Fibroblast of lung (primary cell): ENCODE data around the gene CEP250. TPM values are rescaled to one million over a fixed set of nuclear protein-coding genes. Genes with fewer than 3 reads are reported as not detected.
A peak's percentile ranks its signal among the peaks of the same experiment; 100 is the strongest.

ENCODE experiments used
- DNase-seq, 2 donors: peaks; one replicate each; pipeline versions ENCODE4 v3.0.0 to v3.0.0-alpha.2; 2010; ENCODE audit warnings: low read depth in 2 of 2
- H2AFZ ChIP-seq: 2 replicates; pipeline ENCODE4 v1.5.1; 2012; ENCODE audit warnings: low read length, control low read depth, inconsistent platforms
- H3K27ac ChIP-seq: 2 replicates; pipeline ENCODE4 v1.5.1; 2011; ENCODE audit warnings: low read length, control low read depth; ENCODE audit not compliant: insufficient read depth
- H3K27me3 ChIP-seq: 2 replicates; pipeline ENCODE4 v1.5.1; 2011; ENCODE audit warnings: mild to moderate bottlenecking, low read length; ENCODE audit not compliant: control insufficient read depth, insufficient read depth
- H3K36me3 ChIP-seq: 2 replicates; pipeline ENCODE4 v1.5.1; 2011; ENCODE audit warnings: low read length; ENCODE audit not compliant: control insufficient read depth, insufficient read depth
- H3K4me1 ChIP-seq: 2 replicates; pipeline ENCODE4 v1.5.1; 2011; ENCODE audit warnings: low read length; ENCODE audit not compliant: control insufficient read depth, insufficient read depth; ENCODE audit errors: extremely low read depth
- H3K4me2 ChIP-seq: 2 replicates; pipeline ENCODE4 v1.5.1; 2011; ENCODE audit warnings: low read length, control low read depth; ENCODE audit not compliant: insufficient read depth; ENCODE audit errors: extremely low read depth
- H3K4me3 ChIP-seq, 4 experiments: fragments of 200-600 bp in 1 of 4; sonication (generic) in 1 of 4; replicated peaks in 1 of 4; 2 replicates each; pipeline ENCODE4 v1.5.1; 2011 to 2016; ENCODE audit warnings: low read length in 4 of 4, low read depth in 3 of 4, mild to moderate bottlenecking in 3 of 4, control low read depth in 2 of 4, inconsistent platforms in 1 of 4, mixed read lengths in 1 of 4; ENCODE audit not compliant: insufficient read depth in 1 of 4; ENCODE audit errors: control extremely low read depth in 1 of 4
- H3K79me2 ChIP-seq: 2 replicates; pipeline ENCODE4 v1.5.1; 2012; ENCODE audit warnings: mild to moderate bottlenecking, low read length, inconsistent platforms; ENCODE audit not compliant: control insufficient read depth, insufficient read depth
- H3K9ac ChIP-seq: 2 replicates; pipeline ENCODE4 v1.5.1; 2011; ENCODE audit warnings: mild to moderate bottlenecking, low read length, control low read depth; ENCODE audit not compliant: insufficient read depth
- H3K9me3 ChIP-seq: 2 replicates; pipeline ENCODE4 v1.5.1; 2012; ENCODE audit warnings: low read depth, low read length; ENCODE audit not compliant: control insufficient read depth, insufficient read depth
- H4K20me1 ChIP-seq: 2 replicates; pipeline ENCODE4 v1.5.1; 2011; ENCODE audit warnings: low read length; ENCODE audit not compliant: control insufficient read depth, insufficient read depth; ENCODE audit errors: extremely low read depth
- CTCF ChIP-seq, 2 donors: IDR thresholded peaks in 1 of 2; conservative IDR thresholded peaks in 1 of 2; 1 replicate in 1 of 2; 2 replicates in 1 of 2; pipeline ENCODE4 v1.5.1; 2011 to 2012; ENCODE audit warnings: low read length in 2 of 2, control low read depth in 1 of 2, inconsistent platforms in 1 of 2, low read depth in 1 of 2, mild to moderate bottlenecking in 1 of 2
- EZH2 ChIP-seq: IDR thresholded peaks from 2 replicates; pipeline ENCODE4 v1.5.1; 2012; ENCODE audit warnings: low read length, control low read depth, mild to moderate bottlenecking; ENCODE audit errors: missing control alignments
- polyA plus RNA-seq, 2 donors: library from polyadenylated mRNA; depleted of rRNA in 1 of 2; stranded (reverse) in 1 of 2; unstranded in 1 of 2; fragments of >200 nt; gene quantifications; 2 replicates each; pipeline ENCODE4 v1.2.1, GENCODE V29; 2011 to 2012; ENCODE audit warnings: missing spikeins in 1 of 2
- total RNA-seq: library from RNA; depleted of rRNA; stranded (reverse); fragments of >200 nt; gene quantifications from 2 replicates; pipeline ENCODE4 v1.2.1, GENCODE V29; 2014

CEP250 gene
- total and polyA plus RNA-seq, 2 donors (not counting 1 experiment from before 2014, with no cell fraction given): 11.3 to 45.9 TPM

GRCh38 chr20:35503281-35503680, 47.9 kb downstream of the CEP250 start:
- Histone ChIP-seq H3K9me3 (no peaks in the 10 kb centered on the region), H3K4me3 (no peak overlapping the region), H3K4me1 (no peaks in the 10 kb centered on the region), H3K27ac (no peak overlapping the region), H3K9ac (no peak overlapping the region), H3K4me2 (no peak overlapping the region), H3K27me3 (no peaks in the 10 kb centered on the region), H3K79me2 (no peaks in the 10 kb centered on the region), H3K36me3 (peaks cover 37% of the 10 kb centered on the region), H2AFZ (no peak overlapping the region), H4K20me1 (no peaks in the 10 kb centered on the region)
- TF ChIP-seq EZH2 (no peak), CTCF (conservative IDR thresholded peaks at IDR 0.05 in 1 of 2, IDR thresholded peaks at IDR 0.05 in 1 of 2; ENCODE audit: low read depth in 1 of 2, low read length in 2 of 2) (no peak)
- no peak for DNase-seq

GRCh38 chr20:35503841-35504561, 48.6 kb downstream of the CEP250 start:
- TF ChIP-seq EZH2 (no peak), CTCF (conservative IDR thresholded peaks at IDR 0.05 in 1 of 2, IDR thresholded peaks at IDR 0.05 in 1 of 2; ENCODE audit: low read depth in 1 of 2, low read length in 2 of 2) (no peak)
- Histone ChIP-seq H3K4me3 (no peak overlapping the region), H3K27me3 (no peaks in the 10 kb centered on the region), H3K4me1 (no peaks in the 10 kb centered on the region), H4K20me1 (no peaks in the 10 kb centered on the region), H3K79me2 (no peaks in the 10 kb centered on the region), H2AFZ (no peak overlapping the region), H3K9me3 (no peaks in the 10 kb centered on the region), H3K4me2 (no peak overlapping the region), H3K9ac (no peak overlapping the region), H3K27ac (no peak overlapping the region), H3K36me3 (peaks cover 41% of the 10 kb centered on the region)
- DNase-seq: peak in 1 of 2 donors; percentile 3

- Histone ChIP-seq H3K4me1 (no peaks in the 10 kb centered on the region), H3K27me3 (no peaks in the 10 kb centered on the region), H4K20me1 (no peaks in the 10 kb centered on the region), H2AFZ (no peak overlapping the region), H3K27ac (no peak overlapping the region), H3K9me3 (no peaks in the 10 kb centered on the region), H3K4me3 (no peak overlapping the region), H3K9ac (no peak overlapping the region), H3K4me2 (no peak overlapping the region), H3K79me2 (no peaks in the 10 kb centered on the region), H3K36me3 (peaks cover 38% of the 10 kb centered on the region)
- TF ChIP-seq CTCF (conservative IDR thresholded peaks at IDR 0.05 in 1 of 2, IDR thresholded peaks at IDR 0.05 in 1 of 2; ENCODE audit: low read depth in 1 of 2, low read length in 2 of 2): no peak
- no peak for TF ChIP-seq EZH2
- DNase-seq: no peak
Measured at GRCh38 chr20:35504751-35505150, 49.4 kb downstream of the CEP250 start.
